Endothelial cell of hepatic sinusoid (primary cell): Measurements from ENCODE around the gene MGAT4D.
"Not testable (repeated sequence)": the region's sequence is repeated elsewhere in the genome, so short reads cannot be mapped to it uniquely, and the experiment has no call there.

ENCODE experiments used
- in situ Hi-C: cut with HindIII; loops from 2 replicates; pipeline ENCODE4 v1.10.0; 2017; ENCODE audit warnings: low sequenced_read_pairs

Gene MGAT4D

GRCh38 chr4:140497747-140498636 is at the start of gene MGAT4D:
Gene MGAT4D, minus strand, starts transcription at chr4:140498293. Its CDS starts 71 bp downstream, at chr4:140498222.
- in situ Hi-C loops = no loop called here

DNA sequence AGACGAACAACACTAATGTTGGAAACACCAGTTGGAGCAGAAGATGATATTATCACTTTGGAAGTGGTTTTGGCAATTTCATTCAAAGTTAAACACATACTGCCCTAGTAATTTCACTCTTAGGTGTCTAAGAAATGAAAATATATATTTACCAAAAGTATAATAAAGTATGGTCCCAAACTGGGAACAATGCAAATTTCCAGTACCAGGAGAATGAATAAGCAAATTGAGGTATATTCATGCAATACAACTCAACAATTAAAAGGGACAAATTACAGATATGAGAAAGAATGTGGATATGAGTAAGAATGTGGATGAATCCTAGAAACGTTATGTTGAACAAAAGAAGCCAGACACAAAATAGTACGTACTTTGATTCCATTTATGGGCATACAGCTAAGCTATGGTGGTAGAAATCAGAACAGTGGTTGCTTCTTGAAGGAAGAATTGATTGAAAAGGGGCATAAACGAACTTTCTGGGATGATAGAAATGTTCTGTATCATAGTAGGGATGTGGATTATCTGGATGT is 35.9 kb upstream of the MGAT4D start:
- in situ Hi-C loops = no loop called here

- in situ Hi-C loops = no loop called here
These were observed 31.3 kb upstream of the MGAT4D start for GRCh38 chr4:140529434-140529833.

DNA sequence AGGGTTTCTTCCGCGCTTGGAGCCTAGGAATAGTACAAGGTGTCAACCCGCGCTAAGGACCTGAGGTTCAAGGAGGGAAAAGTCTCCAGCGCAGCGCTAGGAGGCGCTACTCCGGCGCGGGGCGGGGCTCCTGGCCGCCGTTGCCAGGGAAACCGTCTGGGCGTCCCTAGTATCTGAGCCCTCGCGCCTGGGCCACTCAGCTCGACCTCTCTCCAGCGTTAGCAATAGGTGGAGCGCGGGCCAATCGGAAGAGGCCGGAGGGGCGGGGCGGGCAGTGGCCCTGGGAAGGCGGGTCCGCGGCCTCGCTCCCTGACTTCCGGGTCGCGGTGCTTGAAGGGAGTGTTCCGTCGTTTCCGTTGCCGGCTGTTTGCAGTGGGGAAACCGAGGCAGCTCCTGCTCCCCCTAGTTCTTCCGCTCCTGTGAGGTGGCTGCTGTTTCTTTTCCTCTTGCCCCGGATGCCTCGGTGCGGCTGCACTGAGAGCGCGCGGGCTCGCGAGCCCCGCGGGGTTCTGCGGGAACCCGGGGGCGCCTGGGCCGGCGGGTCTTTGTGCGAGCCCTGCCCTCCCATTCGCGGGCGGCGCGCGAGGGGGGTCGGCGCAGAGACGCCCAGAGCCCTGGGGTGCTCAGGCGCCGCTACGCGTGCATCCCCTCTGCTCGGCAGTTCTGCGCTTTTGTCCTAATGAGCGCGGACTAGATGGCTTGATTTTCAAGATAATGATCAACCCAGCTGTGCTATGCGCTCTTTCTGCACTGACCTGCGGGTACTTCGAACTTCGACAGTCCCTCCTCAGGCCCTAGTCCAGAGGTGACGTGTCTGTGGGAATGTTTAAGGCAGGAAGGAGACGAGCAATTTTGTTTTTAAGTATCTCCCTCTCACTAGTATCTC is 26.0 kb upstream of the MGAT4D start, which contains the start of gene ELMOD2:
ELMOD2 (plus strand) TSS at position 312 of the 886 bp plus-strand sequence. CDS start 1,261 bp downstream, outside the sequence.
- in situ Hi-C loops = no loop called here

DNA sequence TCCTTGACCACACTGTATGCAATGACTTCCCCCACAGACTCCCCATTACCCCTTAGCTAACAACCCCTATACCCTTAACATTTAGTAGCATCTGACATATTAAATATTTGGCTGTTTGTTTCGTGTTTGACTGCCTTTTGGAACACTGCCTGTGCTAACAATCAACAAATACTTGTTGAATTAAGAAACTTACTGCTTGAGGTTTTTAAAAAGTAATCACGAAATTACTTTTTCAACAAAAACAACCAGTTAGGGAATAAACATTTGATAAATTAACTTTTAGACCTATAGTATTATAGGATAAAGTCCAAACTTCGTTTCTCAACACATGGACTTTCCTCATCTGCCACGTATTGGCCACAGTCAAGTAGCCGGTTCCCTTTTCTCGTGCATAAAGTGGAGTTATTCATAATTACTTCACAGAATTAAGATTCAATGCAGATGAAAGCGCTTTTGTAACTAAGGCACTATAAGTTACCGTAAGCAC is 25.3 kb upstream of the MGAT4D start:
- in situ Hi-C loops = no loop called here

DNA sequence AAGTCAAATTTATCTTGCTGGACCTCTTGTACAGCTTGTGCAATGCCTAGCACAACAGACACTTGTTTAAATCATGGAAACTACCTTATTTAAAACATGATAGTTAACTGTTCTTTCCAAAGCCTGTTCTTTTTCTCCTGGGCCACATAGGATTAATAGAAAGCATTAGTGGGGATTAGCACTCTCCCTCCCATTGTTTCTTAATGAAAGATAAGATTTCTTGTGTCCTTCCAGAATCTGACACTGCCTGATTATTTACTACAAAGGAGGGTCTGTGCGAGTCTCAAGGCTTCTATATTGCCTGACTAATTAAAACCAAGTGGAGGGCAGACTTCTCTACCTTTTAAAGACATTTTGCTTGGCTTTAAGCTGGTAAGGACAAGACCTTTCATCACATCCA is 17.3 kb upstream of the MGAT4D start:
- in situ Hi-C loops = no loop called here

- in situ Hi-C loops = not testable (repeated sequence)
These were observed 15.7 kb upstream of the MGAT4D start for GRCh38 chr4:140513765-140514164.

DNA sequence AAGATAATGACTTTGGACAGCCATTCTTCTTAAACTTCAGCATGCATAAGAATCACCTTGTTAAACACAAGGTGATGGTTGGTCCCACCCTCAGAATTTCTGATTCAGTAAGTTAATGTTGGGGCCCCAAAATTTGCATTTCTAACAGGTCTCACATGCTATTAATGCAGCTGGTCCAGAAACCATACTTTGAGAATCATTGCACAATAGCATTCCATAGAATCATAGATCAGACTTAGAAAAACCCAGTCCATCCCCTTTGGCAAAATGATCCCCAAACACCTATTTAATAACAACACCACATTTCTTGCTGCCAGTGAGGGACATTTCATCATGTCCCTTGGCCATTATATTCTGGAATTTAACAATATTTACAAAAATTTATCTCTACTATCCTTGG is 6.2 kb upstream of the MGAT4D start:
- in situ Hi-C loops = no loop called here

GRCh38 chr4:140499391-140499790 is 1.3 kb upstream of the MGAT4D start:
- in situ Hi-C loops = no loop called here

DNA sequence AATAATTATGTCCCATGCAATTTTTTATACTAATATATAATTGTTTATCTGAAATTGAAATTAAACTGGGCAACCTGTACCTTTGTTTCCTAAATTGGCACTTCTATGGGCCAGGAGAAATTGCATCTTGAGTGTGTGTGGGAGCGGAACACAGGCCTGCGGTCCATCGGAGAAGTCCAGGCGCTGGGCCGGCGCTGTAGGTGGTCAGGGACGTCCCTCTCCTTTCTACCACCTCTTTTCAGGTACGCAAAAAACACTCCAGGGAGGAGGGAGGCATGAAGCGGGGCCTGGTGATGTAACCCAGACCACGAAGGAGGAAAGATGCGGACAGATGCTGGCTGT is 717 bp downstream of the MGAT4D start:
- in situ Hi-C loops = no loop called here

- in situ Hi-C loops = no loop called here
These were observed 12.2 kb downstream of the MGAT4D start for GRCh38 chr4:140485939-140486338.

DNA sequence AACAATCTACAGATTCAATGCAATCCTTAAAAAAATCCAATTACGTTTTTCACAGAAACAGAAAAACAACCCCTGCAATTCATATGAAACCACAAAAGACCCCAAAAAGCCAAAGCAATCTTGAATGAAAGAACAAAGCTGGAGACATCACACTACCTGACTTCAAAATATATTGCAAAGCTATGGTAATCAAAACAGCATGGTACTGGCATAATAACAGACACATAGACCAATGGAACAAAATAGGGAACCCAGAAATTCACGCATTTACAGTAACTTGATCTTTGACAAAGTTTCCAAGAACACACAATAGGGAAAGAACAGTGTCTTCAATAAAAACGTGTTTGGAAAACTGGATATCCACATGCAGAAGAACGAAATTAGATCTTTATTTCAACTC is 14.6 kb downstream of the MGAT4D start:
- in situ Hi-C loops = no loop called here

GRCh38 chr4:140472156-140472555 is 25.9 kb downstream of the MGAT4D start:
- in situ Hi-C loops = no loop called here

GRCh38 chr4:140469791-140470733 is 28.0 kb downstream of the MGAT4D start:
- in situ Hi-C loops = no loop called here

GRCh38 chr4:140466146-140466545 is 31.9 kb downstream of the MGAT4D start:
- in situ Hi-C loops = no loop called here

DNA sequence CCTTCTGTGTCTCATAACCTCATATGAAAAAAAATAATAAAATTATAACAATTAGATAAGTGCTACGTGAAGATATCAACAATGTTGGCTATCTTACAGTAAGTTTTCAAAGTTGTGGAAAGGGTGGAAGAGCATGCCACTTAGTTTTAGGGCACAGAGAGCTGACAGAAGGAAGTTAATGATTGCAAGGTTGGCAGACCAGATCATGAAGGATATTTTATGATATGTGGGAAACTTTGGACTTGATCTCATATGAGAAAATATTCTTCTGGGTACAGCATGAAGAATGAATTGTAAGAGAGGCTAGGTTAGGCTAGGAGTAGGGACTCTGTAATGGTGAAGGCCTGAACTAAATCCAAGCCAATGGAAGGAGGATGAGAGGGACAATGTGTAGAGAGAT is 34.5 kb downstream of the MGAT4D start:
- in situ Hi-C loops = no loop called here

GRCh38 chr4:140463182-140463581 is 34.9 kb downstream of the MGAT4D start:
- in situ Hi-C loops = no loop called here

- in situ Hi-C loops = no loop called here
These were observed 47.7 kb downstream of the MGAT4D start for GRCh38 chr4:140450352-140450751.

- in situ Hi-C loops = no loop called here
These were observed 49.3 kb downstream of the MGAT4D start for GRCh38 chr4:140448830-140449229.

GRCh38 chr4:140448162-140448561 is 49.9 kb downstream of the MGAT4D start:
- in situ Hi-C loops = no loop called here
